HG03460 (cell line): ENCODE results near the gene BOLA3.
A peak's percentile ranks its signal among the peaks of the same experiment; 100 is the strongest.
"Not testable (repeated sequence)": the region's sequence is repeated elsewhere in the genome, so short reads cannot be mapped to it uniquely, and the experiment has no call there.

ENCODE experiments used
- ATAC-seq: cut with Tn5 transposase; IDR thresholded peaks from one replicate; pipeline ENCODE4 v1.9.1; 2021; ENCODE audit not compliant: unreplicated experiment

BOLA3 gene, protein sequence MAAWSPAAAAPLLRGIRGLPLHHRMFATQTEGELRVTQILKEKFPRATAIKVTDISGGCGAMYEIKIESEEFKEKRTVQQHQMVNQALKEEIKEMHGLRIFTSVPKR

GRCh38 chr2:74147727-74148456 is at the start of gene BOLA3:
Gene BOLA3, minus strand, starts transcription at chr2:74147912. Its CDS starts 38 bp downstream, at chr2:74147874.
- ATAC-seq = peak; percentile 90

DNA sequence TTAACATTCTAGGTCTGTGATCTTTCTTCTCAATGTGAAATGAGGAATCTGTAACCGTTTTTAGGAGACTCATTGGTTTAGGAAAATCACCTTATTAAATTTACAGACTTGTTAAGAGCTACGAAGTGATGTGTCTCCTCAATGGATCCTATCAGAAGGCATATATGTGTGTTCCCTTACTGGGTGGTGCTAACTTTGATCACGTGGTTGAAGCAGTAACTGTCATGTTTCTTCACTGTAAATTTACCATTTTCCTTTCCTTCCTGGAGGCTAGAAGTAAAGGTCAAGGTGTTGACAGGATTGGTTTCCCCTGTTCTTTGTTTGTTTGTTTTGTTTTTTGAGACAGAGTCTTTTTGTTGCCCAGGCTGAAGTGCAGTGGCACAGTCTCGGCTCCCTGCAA is 49.3 kb upstream of the BOLA3 start:
- no peak for ATAC-seq

DNA sequence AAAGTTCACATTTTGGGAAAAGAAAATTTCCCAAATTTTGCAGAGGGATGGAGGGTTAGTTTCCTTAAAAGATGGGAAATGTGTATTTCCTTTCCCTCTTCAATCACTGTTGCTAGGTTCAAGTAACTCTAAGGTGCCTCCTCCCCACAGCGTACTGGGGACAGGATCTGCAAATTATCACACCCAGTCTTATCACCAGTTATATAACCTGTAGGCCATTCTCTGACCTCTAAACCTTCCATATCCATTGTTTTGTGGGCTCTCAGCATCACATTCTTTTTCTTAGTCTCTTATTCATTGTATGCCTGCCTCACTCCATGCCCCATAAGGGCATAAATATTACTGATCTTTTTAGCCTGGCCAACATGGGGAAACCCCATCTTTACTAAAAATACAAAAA is 47.1 kb upstream of the BOLA3 start:
- ATAC-seq = no peak

DNA sequence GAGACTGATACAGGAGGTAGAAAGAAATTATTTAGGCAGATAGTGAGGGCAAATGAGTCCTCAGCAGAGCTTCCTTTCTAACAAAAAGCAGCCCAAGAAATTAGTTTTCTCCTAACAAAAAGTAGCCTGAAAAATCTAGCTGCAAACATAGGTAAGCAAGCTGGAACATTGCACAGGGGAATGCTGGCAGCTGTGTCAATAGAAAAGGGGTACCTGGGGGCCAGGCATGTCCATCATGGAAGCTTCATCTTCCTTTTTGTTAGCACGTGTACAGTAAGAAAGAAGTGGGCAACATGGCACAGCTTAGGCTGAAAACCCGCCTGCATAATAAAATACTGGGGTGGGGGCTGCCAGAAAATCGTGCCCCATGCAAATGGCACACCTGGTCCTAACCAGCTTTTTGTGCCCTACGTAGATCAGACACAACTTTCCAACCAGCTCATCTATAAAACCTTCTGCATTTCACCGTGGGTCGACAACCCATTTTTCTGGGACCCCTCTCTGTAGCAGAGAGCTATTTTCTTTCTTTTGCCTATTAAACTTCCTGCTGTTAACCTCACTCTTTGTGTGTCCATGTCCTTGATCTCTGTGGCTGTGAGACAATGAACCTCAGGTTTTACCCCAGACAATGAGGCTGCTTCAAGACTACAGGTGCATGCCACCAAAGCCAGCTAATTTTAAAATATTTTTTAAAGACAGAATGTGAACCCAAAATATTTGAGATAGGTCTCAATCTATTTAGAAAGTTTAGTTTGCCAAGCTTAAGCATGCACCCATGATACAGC is 44.1 kb upstream of the BOLA3 start:
- no peak for ATAC-seq

GRCh38 chr2:74188696-74189095 is 41.0 kb upstream of the BOLA3 start:
- ATAC-seq = no peak

- ATAC-seq = no peak
Observed at GRCh38 chr2:74188018-74188601, 40.4 kb upstream of the BOLA3 start.

DNA sequence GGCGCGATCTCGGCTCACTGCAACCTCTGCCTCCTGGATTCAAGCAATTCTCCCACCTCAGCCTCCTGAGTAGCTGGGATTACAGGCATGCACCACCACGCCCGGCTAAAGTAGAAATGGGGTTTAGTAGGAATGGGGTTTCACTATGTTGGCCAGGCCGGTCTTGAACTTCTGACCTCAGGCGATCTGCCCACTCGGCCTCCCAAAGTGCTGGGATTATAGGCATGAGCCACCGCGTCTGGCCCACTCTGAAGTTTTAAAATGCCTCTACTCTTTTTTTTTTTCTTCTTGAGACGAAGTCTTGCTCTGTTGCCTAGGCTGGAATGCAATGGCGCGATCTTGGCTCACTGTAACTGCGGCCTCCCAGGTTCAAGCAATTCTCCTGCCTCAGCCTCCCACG is 39.0 kb upstream of the BOLA3 start:
- ATAC-seq = not testable (repeated sequence)

DNA sequence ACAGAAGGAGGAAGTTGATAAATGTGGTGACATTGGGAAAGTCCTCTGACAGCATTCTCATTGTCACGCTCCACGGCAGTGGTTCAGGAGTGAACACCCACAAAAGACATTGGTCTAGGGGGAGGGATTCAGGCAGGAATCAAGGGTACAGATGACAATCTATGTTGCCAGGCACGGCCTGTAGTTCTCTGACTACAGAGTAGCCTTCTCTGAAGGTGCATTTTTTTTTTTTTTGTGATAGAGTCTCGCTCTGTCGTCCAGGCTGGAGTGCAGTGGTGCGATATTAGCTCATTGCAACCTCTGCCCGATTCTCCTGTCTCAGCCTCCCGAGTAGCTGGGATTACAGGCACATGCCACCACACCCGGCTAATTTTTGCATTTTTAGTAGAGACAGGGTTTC is 38.3 kb upstream of the BOLA3 start:
- ATAC-seq = peak; percentile 69

GRCh38 chr2:74183878-74184277 is 36.2 kb upstream of the BOLA3 start:
- no peak for ATAC-seq

- ATAC-seq = peak; percentile 29
Observed at GRCh38 chr2:74181739-74182138, 34.0 kb upstream of the BOLA3 start.

- ATAC-seq = peak; percentile 14
Observed at GRCh38 chr2:74179063-74179865, 31.6 kb upstream of the BOLA3 start.

- ATAC-seq = peak; percentile 85
Observed at GRCh38 chr2:74178211-74179062, 30.7 kb upstream of the BOLA3 start, which contains the start of gene MOB1A. Gene MOB1A, minus strand, starts transcription at chr2:74178879. Its CDS starts 205 bp downstream, at chr2:74178674.

DNA sequence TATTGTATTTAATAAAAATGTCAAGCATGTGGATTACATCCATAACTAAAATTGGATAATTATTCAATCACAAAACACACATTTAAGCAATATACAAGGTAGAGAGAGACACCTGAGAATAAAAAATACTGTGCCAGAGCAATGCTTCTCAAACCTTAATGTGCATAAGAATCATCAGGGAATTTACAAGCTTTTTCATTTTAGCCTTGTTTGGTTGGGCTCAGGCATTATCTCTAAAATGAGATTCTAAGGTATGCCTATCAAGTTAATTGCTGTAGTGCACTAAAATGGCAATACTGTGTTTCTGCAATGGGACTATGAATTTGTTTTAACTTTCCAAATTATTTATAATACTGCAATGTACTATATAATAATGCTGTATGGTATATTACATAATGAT is 30.0 kb upstream of the BOLA3 start:
- ATAC-seq = no peak

- ATAC-seq = no peak
Observed at GRCh38 chr2:74174909-74175308, 27.2 kb upstream of the BOLA3 start.

DNA sequence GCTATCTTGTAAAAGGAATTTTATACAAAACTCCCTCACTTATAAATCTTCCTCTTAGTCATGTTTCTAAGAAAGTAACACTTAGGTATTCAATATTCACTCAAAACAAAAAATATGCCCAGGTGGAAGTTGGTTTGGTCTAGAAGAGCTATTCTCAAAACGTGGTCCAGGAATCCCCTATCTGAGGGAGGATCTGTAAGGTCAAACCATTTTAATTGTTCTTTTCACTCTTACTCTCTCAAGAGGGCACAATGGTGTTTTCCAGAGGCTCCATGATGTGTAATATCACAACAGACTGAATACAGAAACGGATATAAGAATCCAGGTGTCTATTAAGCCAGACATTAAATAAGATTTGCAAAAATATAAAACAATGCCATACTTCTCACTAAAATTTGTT is 21.0 kb upstream of the BOLA3 start:
- no peak for ATAC-seq

DNA sequence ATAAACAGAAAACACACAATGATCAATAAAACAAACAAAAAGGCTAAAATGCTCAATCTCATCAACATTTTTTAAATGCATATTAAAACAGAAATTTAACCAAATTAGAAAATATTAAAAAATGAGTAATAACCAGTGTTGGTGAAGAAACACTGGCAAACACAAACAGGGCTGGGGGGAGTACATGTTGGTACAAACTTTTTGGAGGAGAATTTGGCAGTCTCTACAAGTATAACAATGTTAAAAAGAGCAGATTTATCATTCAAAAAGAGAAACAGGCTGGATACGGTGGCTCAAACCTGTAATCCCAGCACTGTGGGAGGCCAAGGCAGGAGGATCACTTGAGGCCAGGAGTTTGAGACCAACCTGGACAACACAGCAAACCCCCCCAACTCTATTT is 17.0 kb upstream of the BOLA3 start:
- no peak for ATAC-seq

- no peak for ATAC-seq
Observed at GRCh38 chr2:74162951-74163350, 15.2 kb upstream of the BOLA3 start.

DNA sequence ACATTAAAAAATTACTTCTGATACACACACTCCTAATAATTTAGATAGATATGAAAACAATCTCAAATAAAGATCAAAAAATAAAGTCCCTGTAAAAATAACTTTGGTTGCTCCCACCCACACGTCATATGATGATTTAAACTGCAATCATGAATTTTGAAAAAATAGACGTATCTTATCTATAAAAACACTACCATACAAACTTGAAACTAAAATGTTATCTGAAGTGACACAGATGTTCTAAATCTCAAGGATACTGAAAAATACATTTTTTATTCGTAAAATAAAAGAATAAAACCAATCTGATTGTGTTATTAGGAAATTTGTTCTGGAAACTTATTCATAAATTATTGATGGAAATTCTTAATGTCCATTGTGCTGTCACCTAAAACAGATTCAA is 8.1 kb upstream of the BOLA3 start:
- ATAC-seq = no peak

- ATAC-seq = no peak
Observed at GRCh38 chr2:74152954-74153353, 5.2 kb upstream of the BOLA3 start.
